HG02763 (cell line): Measurements from ENCODE around the gene NRARP.
A peak's percentile ranks its signal among the peaks of the same experiment; 100 is the strongest.
"Not testable (repeated sequence)": the region's sequence is repeated elsewhere in the genome, so short reads cannot be mapped to it uniquely, and the experiment has no call there.

ENCODE experiments used
- ATAC-seq: cut with Tn5 transposase; IDR thresholded peaks from one replicate; pipeline ENCODE4 v1.9.1; 2021; ENCODE audit warnings: mild to moderate bottlenecking, moderate library complexity; ENCODE audit not compliant: unreplicated experiment

Gene NRARP, protein sequence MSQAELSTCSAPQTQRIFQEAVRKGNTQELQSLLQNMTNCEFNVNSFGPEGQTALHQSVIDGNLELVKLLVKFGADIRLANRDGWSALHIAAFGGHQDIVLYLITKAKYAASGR

DNA sequence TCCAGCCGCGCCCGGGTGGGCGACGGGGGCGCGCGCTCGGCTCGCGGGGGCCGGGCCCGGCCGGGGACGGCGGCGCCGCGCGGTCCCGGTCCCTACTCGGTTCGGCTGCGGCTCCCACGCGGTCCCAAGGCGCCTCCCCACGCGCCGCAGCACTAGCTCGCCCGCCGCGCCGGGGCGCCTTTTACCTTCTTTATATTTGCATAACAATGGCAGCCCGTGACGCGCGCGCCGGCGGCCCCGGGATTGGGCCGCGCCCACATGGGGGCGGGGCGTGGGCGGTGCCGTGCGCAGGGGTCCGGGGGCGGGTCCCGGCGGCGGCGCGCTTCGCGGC is at the start of gene NRARP:
TSS of gene NRARP (minus strand) at position 154 of the 331 bp plus-strand sequence. CDS start 343 bp downstream, outside the sequence.
- peak; percentile 78 for ATAC-seq

DNA sequence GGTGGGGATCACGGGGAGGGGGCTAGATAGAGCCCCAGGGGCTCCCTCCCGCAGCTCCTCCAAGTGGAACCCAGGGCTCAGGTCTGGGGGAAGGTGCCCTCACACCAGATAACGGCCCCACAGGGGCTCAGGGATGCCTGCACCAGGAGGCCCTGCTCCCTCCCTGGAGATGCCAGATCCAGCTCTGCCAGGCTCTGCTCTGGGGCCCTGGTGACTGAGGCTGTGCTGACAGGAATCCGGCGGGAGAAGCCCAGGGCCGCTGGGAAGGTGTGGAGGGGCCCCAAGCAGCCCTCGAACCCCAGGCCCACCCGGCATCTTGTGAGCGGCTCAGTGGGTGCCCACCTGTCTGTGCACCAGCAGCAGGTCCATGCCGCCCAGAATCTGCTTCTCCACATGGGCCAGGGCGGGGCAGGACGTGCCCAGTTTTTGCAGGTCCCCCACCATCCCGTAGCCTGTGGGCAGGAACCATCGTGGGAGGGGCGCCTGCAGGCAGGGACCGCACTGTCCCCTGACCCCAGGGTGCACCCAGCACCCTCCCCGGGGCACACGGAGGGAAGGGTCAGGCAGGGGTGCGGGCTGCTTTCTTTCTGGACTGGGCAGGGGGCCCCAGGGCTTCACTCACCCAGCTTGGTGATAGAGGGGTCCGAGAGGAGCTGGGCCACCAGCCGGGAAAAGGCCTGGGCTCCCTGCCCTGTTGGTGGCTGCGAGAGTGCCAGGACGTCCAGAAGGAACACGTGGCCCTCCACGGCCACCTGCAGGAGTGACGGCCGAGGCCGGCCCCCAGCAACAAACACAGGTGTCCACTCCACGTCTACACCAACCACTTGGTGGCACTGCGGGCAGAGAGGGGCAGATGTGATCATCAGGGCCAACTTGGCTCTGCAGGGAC is 48.9 kb upstream of the NRARP start:
- no peak for ATAC-seq

DNA sequence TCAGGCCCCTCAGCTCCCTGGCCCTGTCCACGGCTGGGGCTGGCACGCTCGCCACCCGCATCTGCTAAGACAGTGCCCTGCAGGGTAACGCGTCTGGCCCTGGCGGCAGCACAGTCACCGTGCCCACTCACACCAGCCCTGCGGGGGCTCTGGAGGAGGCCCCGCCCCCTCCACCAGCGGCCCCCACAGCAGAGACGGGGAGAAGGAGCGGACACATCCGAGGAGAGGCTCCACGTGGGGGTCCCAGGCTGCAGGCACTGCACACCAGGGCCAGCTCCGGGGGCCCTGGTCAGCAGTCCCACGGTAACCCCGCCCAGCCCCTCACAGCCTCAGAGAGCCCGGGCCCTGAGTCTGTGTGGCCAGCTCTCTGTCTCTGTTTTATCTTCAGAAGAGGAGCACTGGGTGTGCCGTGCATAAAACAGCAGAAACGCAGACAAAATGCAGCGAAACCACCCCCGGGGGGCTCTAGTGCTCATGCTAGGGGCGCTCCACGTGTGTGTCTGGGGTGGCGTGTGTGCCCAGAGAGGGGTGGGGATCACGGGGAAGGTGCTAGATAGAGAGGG is 47.5 kb upstream of the NRARP start:
- ATAC-seq = no peak

- no peak for ATAC-seq
These were observed 46.8 kb upstream of the NRARP start for GRCh38 chr9:137348769-137349470.

GRCh38 chr9:137347928-137348327 is 45.9 kb upstream of the NRARP start:
- no peak for ATAC-seq

GRCh38 chr9:137342482-137342881 is 40.4 kb upstream of the NRARP start:
- ATAC-seq = no peak

GRCh38 chr9:137341227-137341626 is 39.2 kb upstream of the NRARP start:
- ATAC-seq = no peak

DNA sequence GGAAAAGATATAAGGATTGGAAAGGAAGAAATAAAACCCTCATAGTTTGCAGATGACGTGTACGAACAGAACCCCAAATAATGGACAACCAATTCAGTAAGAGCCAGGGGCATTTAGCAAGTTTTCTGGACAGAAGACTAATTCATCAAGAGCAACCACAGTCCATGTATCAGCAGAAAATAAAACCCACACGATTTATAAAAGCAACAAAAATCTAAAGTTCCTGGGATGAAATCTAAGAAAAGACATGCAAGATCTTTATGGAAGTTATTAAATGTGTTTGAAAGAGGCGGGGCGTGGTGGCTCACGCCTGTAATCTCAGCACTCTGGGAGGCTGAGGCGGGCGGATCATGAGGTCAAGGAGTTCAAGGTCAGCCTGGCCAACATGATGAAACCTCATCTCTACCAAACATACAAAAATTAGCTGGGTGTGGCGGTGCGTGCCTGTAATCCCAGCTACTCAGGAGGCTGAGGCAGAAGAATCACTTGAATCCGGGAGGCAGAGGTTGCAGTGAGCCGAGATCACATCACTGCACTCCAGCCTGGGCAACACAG is 37.9 kb upstream of the NRARP start:
- ATAC-seq = not testable (repeated sequence)

DNA sequence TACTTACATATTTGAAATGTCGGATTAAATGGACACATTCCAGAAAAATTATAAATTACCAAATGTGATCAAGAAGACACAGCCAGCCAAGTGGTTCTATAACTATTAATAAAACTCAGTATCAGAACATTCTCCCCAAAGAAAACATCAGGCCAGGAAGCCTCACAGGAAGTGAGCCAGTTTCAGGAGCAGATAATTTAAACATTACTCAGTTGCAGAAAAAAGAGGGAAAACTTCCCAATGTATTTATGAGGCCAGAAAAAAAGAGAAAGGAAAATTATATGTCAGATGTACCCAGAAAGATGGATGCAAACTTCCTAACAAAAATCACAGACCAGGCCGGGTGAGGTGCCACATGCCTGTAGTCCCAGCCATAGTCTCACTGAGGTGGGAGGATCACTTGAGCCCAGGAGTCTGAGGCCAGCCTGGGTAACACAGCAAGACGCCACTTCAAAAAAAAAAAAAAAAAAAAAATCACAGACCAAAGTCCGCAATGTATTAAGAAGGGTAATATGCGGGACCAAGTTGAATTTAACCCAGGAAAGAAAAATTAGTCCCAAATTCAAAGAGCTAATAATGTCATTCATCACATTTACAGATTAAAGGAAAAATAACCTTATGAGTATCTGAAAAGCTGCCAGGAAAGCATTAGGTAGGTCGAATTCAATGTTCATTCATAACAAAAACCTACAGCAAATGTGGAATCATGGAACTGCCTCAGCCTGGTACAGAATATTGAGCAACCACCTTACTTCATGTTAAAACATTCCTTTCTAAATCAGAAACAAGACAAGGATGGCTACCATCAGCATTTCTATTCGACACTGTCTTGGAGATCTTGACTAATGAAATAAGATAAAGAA is 37.2 kb upstream of the NRARP start:
- ATAC-seq = no peak

GRCh38 chr9:137336735-137337134 is 34.7 kb upstream of the NRARP start:
- no peak for ATAC-seq

- ATAC-seq = no peak
These were observed 31.1 kb upstream of the NRARP start for GRCh38 chr9:137333016-137333671.

DNA sequence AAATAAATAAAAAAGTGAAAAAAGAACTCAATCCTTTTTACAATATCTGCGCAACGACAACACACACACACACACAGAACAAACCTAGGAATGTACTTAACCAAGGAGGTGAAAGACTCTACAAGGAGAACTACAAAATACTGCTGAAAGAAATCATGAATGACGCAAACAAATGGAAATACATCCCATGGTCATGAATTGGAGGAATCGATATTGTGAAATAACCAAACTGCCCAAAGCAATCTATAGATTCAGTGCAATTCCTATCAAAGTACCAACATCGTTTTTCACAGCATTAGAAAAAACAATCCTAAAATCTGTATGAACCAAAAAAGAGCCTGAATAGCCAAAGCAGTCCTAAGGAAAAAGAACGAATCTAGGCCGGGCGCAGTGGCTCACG is 29.9 kb upstream of the NRARP start:
- ATAC-seq = no peak

DNA sequence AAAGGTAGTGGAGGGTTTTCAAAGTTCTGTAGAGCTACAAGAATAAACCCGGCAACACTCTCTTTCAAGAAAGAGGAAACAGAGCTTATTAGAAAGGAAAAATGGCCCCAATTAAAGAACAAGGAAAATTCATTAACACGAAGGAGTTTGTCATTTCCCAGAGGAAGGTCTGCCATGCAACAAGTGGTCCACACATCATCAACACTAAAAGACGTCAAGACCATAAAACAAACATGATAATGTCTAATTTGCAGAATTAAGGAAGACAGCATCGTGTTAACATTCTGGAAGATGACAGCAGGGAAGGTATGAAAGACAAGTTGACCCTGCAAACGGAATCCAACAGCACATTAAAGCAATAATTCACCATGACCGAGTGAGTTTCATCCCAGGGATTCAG is 28.6 kb upstream of the NRARP start:
- ATAC-seq = no peak

GRCh38 chr9:137329590-137329989 is 27.5 kb upstream of the NRARP start:
- ATAC-seq = not testable (repeated sequence)

DNA sequence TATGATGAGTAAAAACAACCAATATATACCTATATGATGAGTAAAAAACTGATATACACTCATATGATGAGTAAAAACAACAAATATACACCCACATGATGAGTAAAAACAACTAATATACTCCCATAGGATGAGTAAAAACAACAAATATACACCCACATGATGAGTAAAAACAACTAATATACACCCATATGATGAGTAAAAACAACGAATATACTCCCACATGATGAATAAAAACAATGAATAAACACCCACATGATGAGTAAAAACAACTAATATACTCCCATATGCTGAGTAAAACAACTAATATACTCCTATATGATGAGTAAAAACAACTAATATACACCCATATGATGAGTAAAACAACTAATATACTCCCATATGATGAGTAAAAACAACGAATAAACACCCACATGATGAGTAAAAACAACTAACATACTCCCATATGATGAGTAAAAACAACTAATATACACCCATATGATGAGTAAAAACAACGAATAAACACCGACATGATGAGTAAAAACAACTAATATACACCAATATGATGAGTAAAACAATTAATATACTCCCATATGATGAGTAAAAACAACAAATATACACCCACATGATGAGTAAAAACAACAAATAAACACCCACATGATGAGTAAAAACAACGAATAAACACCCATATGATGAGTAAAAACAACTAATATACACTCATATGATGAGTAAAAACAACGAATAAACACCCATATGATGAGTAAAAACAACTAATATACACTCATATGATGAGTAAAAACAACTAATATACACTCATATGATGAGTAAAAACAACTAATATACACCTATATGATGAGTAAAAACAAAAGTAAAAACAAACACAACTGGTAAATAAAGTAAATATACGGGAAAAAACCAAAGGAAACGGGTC is 25.8 kb upstream of the NRARP start:
- ATAC-seq = not testable (repeated sequence)

GRCh38 chr9:137326445-137327065 is 24.5 kb upstream of the NRARP start:
- ATAC-seq = no peak

- ATAC-seq = no peak
These were observed 23.7 kb upstream of the NRARP start for GRCh38 chr9:137325799-137326198.

GRCh38 chr9:137325124-137325523 is 23.1 kb upstream of the NRARP start:
- ATAC-seq = no peak
